Mesendoderm (in vitro differentiated cells): ENCODE data around the gene PTPN2.
A peak's percentile ranks its signal among the peaks of the same experiment; 100 is the strongest.

Experiments
- DNase-seq: peaks from one replicate; pipeline ENCODE4 v3.0.0; 2013
- H2AK5ac ChIP-seq: 2 replicates; pipeline ENCODE4 v1.6.1; 2013; ENCODE audit warnings: low read length, inconsistent platforms
- H2BK120ac ChIP-seq: 2 replicates; pipeline ENCODE4 v1.6.1; 2013; ENCODE audit warnings: low read depth, mild to moderate bottlenecking, low read length, moderate library complexity, mixed read lengths
- H2BK15ac ChIP-seq: replicated peaks from 2 replicates; pipeline ENCODE4 v1.6.1; 2013; ENCODE audit warnings: low read depth, mild to moderate bottlenecking, moderate library complexity
- H2BK5ac ChIP-seq: 2 replicates; pipeline ENCODE4 v1.6.1; 2013; ENCODE audit warnings: low read length, inconsistent platforms
- H3K18ac ChIP-seq: 2 replicates; pipeline ENCODE4 v1.6.1; 2013; ENCODE audit warnings: mild to moderate bottlenecking, low read length, mixed read lengths
- H3K23ac ChIP-seq: one replicate; pipeline ENCODE4 v1.6.1; 2013; ENCODE audit warnings: low read length
- H3K27ac ChIP-seq: 2 replicates; pipeline ENCODE4 v1.5.1; 2013; ENCODE audit warnings: low read depth, mild to moderate bottlenecking, inconsistent platforms, low read length, moderate library complexity
- H3K27me3 ChIP-seq: 2 replicates; pipeline ENCODE4 v1.6.1; 2013; ENCODE audit warnings: low read length, control low read depth, mild to moderate bottlenecking, inconsistent platforms; ENCODE audit not compliant: insufficient read depth, poor library complexity
- H3K36me3 ChIP-seq: 2 replicates; pipeline ENCODE4 v1.6.1; 2013; ENCODE audit warnings: low read length, inconsistent platforms; ENCODE audit not compliant: control insufficient read depth, insufficient read depth
- H3K4ac ChIP-seq: one replicate; pipeline ENCODE4 v1.6.1; 2013; ENCODE audit warnings: low read depth, mild to moderate bottlenecking, low read length, moderate library complexity
- H3K4me1 ChIP-seq: 2 replicates; pipeline ENCODE4 v1.6.1; 2013; ENCODE audit warnings: low read depth, low read length, inconsistent platforms; ENCODE audit not compliant: control insufficient read depth
- H3K4me2 ChIP-seq: 2 replicates; pipeline ENCODE4 v1.6.1; 2013; ENCODE audit warnings: low read length
- H3K4me3 ChIP-seq: 2 replicates; pipeline ENCODE4 v1.5.1; 2013; ENCODE audit warnings: mild to moderate bottlenecking, low read length
- H3K56ac ChIP-seq: one replicate; pipeline ENCODE4 v1.6.1; 2013; ENCODE audit warnings: low read length
- H3K79me1 ChIP-seq: 2 replicates; pipeline ENCODE4 v1.6.1; 2013; ENCODE audit warnings: low read length, inconsistent platforms
- H3K79me2 ChIP-seq: 2 replicates; pipeline ENCODE4 v1.6.1; 2013; ENCODE audit warnings: mild to moderate bottlenecking, low read length; ENCODE audit not compliant: control insufficient read depth, insufficient read depth
- H3K9ac ChIP-seq: 2 replicates; pipeline ENCODE4 v1.6.1; 2013; ENCODE audit warnings: low read length, inconsistent platforms
- H4K5ac ChIP-seq: one replicate; pipeline ENCODE4 v1.6.1; 2013; ENCODE audit warnings: low read length
- H4K8ac ChIP-seq: one replicate; pipeline ENCODE4 v1.6.1; 2013; ENCODE audit warnings: low read depth, mild to moderate bottlenecking, control low read depth, low read length, moderate library complexity
- WGBS: extraction: QIAGEN DNeasy Blood & Tissue Kit; methylation state at CpG from one replicate; pipeline ENCODE4 v1.1.7; 2013; ENCODE audit warnings: low lambda C conversion rate, missing lambda C conversion rate; ENCODE audit not compliant: insufficient coverage; ENCODE audit errors: extremely low coverage; 5-methylcytosine and 5-hydroxymethylcytosine counted together

Gene PTPN2

DNA sequence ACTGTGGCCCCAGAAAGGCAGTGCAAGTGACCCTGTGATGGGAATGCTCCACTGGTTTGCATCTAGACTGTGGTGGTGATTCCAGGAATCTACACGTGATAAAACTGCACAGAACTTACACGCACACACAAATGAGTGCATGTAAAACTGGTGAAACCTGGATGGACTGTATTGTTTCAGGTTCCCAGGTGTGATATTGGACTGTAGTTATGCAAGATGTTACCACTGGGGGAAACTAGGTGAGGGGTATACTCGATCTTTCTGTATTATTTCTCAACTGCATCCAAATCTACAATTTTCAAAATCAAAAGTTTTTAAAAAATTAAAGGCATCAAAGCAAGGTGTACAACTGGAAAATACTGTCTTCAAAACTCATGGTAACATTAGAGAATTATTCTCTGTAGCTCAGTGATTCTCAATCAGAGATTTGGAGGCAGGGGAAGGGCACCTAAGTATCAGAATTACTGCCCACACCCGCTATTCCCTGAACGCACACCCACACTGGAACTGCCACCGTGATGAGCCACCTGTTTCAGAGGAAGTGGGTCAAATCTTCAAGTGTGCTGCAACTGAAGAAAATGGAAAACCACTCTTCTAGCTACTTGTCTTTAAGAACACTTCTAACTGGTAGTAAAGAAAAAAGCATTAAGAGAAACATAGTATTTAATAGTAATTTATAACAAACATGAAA lies 26.7 kb downstream of the PTPN2 start:
- Histone ChIP-seq H3K4me3 (no peak overlapping the region), H4K5ac (no peak overlapping the region), H4K8ac (no peak overlapping the region), H3K18ac (no peak overlapping the region), H2BK5ac (no peak overlapping the region), H3K9ac (no peak overlapping the region), H3K4me2 (no peak overlapping the region), H2BK15ac (no peak overlapping the region), H2AK5ac (no peak overlapping the region), H3K27ac (no peak overlapping the region), H2BK120ac (no peak overlapping the region), H3K79me2 (peaks cover 35% of the 10 kb centered on the region), H3K56ac (no peak overlapping the region), H3K36me3 (no peaks in the 10 kb centered on the region), H3K23ac (no peak overlapping the region), H3K27me3 (no peaks in the 10 kb centered on the region), H3K79me1 (peaks cover 19% of the 10 kb centered on the region), H3K4ac (no peak overlapping the region), H3K4me1 (no peaks in the 10 kb centered on the region)
- no peak for DNase-seq
- WGBS, result no CpG with 5 or more reads among the region's 6 CpGs

GRCh38 chr18:12855916-12856315 lies 28.1 kb downstream of the PTPN2 start:
- no peak overlapping the region for H3K23ac ChIP-seq
- H3K27ac ChIP-seq, result no peak overlapping the region
- H3K9ac ChIP-seq, result no peak overlapping the region
- no peak overlapping the region for H3K4me3 ChIP-seq
- H3K4me2 ChIP-seq, result no peak overlapping the region
- WGBS, result no CpG with 5 or more reads among the region's 4 CpGs
- H4K5ac ChIP-seq, result no peak overlapping the region
- H3K4me1 ChIP-seq, result no peaks in the 10 kb centered on the region
- H2AK5ac ChIP-seq, result no peak overlapping the region
- H3K56ac ChIP-seq, result no peak overlapping the region
- no peak for DNase-seq
- no peak overlapping the region for H2BK5ac ChIP-seq
- no peak overlapping the region for H3K4ac ChIP-seq
- H4K8ac ChIP-seq, result no peak overlapping the region
- H3K36me3 ChIP-seq, result no peaks in the 10 kb centered on the region
- H3K79me2 ChIP-seq, result peaks cover 27% of the 10 kb centered on the region
- H3K27me3 ChIP-seq, result no peaks in the 10 kb centered on the region
- no peak overlapping the region for H3K18ac ChIP-seq
- H3K79me1 ChIP-seq, result peaks cover 18% of the 10 kb centered on the region
- H2BK120ac ChIP-seq, result no peak overlapping the region
- H2BK15ac ChIP-seq, result no peak overlapping the region

- Histone ChIP-seq H3K79me2 (peaks cover 17% of the 10 kb centered on the region), H3K4me3 (no peak overlapping the region), H4K8ac (no peak overlapping the region), H2AK5ac (no peak overlapping the region), H3K27me3 (no peaks in the 10 kb centered on the region), H4K5ac (no peak overlapping the region), H3K56ac (no peak overlapping the region), H3K9ac (no peak overlapping the region), H2BK15ac (no peak overlapping the region), H3K79me1 (peaks cover 19% of the 10 kb centered on the region), H2BK5ac (no peak overlapping the region), H3K4me2 (no peak overlapping the region), H3K4me1 (no peaks in the 10 kb centered on the region), H3K23ac (no peak overlapping the region), H3K18ac (no peak overlapping the region), H3K27ac (no peak overlapping the region), H2BK120ac (peak overlapping the region; percentile 4), H3K36me3 (no peaks in the 10 kb centered on the region), H3K4ac (no peak overlapping the region)
- WGBS, result no CpG with 5 or more reads among the region's 7 CpGs
- no peak for DNase-seq
Observed at GRCh38 chr18:12852566-12853315, 31.3 kb downstream of the PTPN2 start.

GRCh38 chr18:12851716-12852115 lies 32.3 kb downstream of the PTPN2 start:
- H3K23ac ChIP-seq, result no peak overlapping the region
- H4K5ac ChIP-seq, result no peak overlapping the region
- no peak overlapping the region for H3K4ac ChIP-seq
- no peak overlapping the region for H2BK120ac ChIP-seq
- peaks cover 15% of the 10 kb centered on the region for H3K79me2 ChIP-seq
- no peaks in the 10 kb centered on the region for H3K27me3 ChIP-seq
- H3K4me2 ChIP-seq, result no peak overlapping the region
- H3K56ac ChIP-seq, result no peak overlapping the region
- WGBS, result no CpG with 5 or more reads among the region's 3 CpGs
- H3K79me1 ChIP-seq, result peaks cover 18% of the 10 kb centered on the region
- no peak overlapping the region for H2AK5ac ChIP-seq
- no peak overlapping the region for H3K27ac ChIP-seq
- H4K8ac ChIP-seq, result no peak overlapping the region
- H3K4me3 ChIP-seq, result no peak overlapping the region
- no peak overlapping the region for H3K9ac ChIP-seq
- H3K36me3 ChIP-seq, result no peaks in the 10 kb centered on the region
- DNase-seq, result no peak
- H2BK5ac ChIP-seq, result no peak overlapping the region
- no peak overlapping the region for H3K18ac ChIP-seq
- H2BK15ac ChIP-seq, result no peak overlapping the region
- H3K4me1 ChIP-seq, result no peaks in the 10 kb centered on the region

GRCh38 chr18:12849548-12849947 lies 34.5 kb downstream of the PTPN2 start:
- WGBS, result no CpG with 5 or more reads among the region's 2 CpGs
- Histone ChIP-seq H3K4me1 (no peaks in the 10 kb centered on the region), H3K79me1 (peaks cover 10% of the 10 kb centered on the region), H3K56ac (no peak overlapping the region), H3K36me3 (no peaks in the 10 kb centered on the region), H3K27me3 (no peaks in the 10 kb centered on the region), H3K4me3 (no peak overlapping the region), H2BK5ac (no peak overlapping the region), H3K4ac (no peak overlapping the region), H3K18ac (no peak overlapping the region), H3K79me2 (peaks cover 8% of the 10 kb centered on the region), H3K23ac (no peak overlapping the region), H3K9ac (no peak overlapping the region), H2BK120ac (no peak overlapping the region), H4K5ac (no peak overlapping the region), H2AK5ac (no peak overlapping the region), H3K27ac (no peak overlapping the region), H2BK15ac (no peak overlapping the region), H3K4me2 (no peak overlapping the region), H4K8ac (no peak overlapping the region)
- DNase-seq, result no peak
